DOHH2 (cell line): ENCODE results near the gene MFAP4.

Experiments used
- CTCF ChIP-seq: fragments of 200-600 bp; sonication (generic); IDR thresholded peaks from one replicate; pipeline ENCODE4 v1.5.1; 2014; ENCODE audit warnings: antibody characterized with exemption, mild to moderate bottlenecking, low read depth, low read length; ENCODE audit not compliant: poor library complexity, severe bottlenecking
- EZH2phosphoT487 ChIP-seq: fragments of 200-600 bp; sonication (generic); IDR thresholded peaks from 2 replicates; pipeline ENCODE4 v1.6.1; 2017; ENCODE audit warnings: borderline replicate concordance, mild to moderate bottlenecking, antibody characterized with exemption, low read length, moderate library complexity, mixed read lengths

- TF ChIP-seq EZH2phosphoT487: no peak
- TF ChIP-seq CTCF: no peak
Observed at GRCh38 chr17:19402171-19402570, 15.2 kb upstream of the MFAP4 start.
